Cerebellar cortex (tissue), 1 donor: ENCODE data around the gene PPP2R5C.

ENCODE experiments used
- DNase-seq: peaks from one replicate; pipeline ENCODE4 v3.0.0-alpha.2; 2015; ENCODE audit warnings: low spot score

PPP2R5C gene

GRCh38 chr14:101917413-101918017, 156.0 kb downstream of the PPP2R5C start:
- DNase-seq = no peak

GRCh38 chr14:101918065-101918989, 156.8 kb downstream of the PPP2R5C start:
- no peak for DNase-seq

- no peak for DNase-seq
These were observed 158.8 kb downstream of the PPP2R5C start for GRCh38 chr14:101920271-101920670.

GRCh38 chr14:101922866-101923265, 161.4 kb downstream of the PPP2R5C start:
- peak; percentile 55 for DNase-seq

- no peak for DNase-seq
These were observed 163.6 kb downstream of the PPP2R5C start for GRCh38 chr14:101925152-101925551.

GRCh38 chr14:101926085-101926484, 164.6 kb downstream of the PPP2R5C start:
- DNase-seq = no peak

GRCh38 chr14:101926620-101927019, 165.1 kb downstream of the PPP2R5C start:
- DNase-seq = no peak

- DNase-seq = no peak
These were observed 166.3 kb downstream of the PPP2R5C start for GRCh38 chr14:101927859-101928258.

- no peak for DNase-seq
These were observed 166.9 kb downstream of the PPP2R5C start for GRCh38 chr14:101928415-101928841.

GRCh38 chr14:101929096-101929495, 167.6 kb downstream of the PPP2R5C start:
- DNase-seq = no peak

GRCh38 chr14:101929946-101930345, 168.4 kb downstream of the PPP2R5C start:
- DNase-seq = no peak

GRCh38 chr14:101932673-101933072, 171.2 kb downstream of the PPP2R5C start:
- DNase-seq = no peak

GRCh38 chr14:101933209-101933608, 171.7 kb downstream of the PPP2R5C start:
- no peak for DNase-seq

GRCh38 chr14:101934601-101935150, 173.2 kb downstream of the PPP2R5C start:
- no peak for DNase-seq

- no peak for DNase-seq
These were observed 176.6 kb downstream of the PPP2R5C start for GRCh38 chr14:101937926-101938767.

GRCh38 chr14:101939646-101940170, 178.2 kb downstream of the PPP2R5C start:
- DNase-seq = no peak

GRCh38 chr14:101944451-101944850, 182.9 kb downstream of the PPP2R5C start:
- no peak for DNase-seq

- no peak for DNase-seq
These were observed 183.7 kb downstream of the PPP2R5C start for GRCh38 chr14:101945171-101945570.

GRCh38 chr14:101947577-101947903, 186.0 kb downstream of the PPP2R5C start:
- DNase-seq = no peak

- peak; percentile 100 for DNase-seq
These were observed 186.6 kb downstream of the PPP2R5C start for GRCh38 chr14:101947904-101948665.

GRCh38 chr14:101948666-101949216, 187.2 kb downstream of the PPP2R5C start:
- no peak for DNase-seq
